Neural progenitor cell (in vitro differentiated cells): ENCODE measurements around the gene SNX25.

Experiments
- EZH2 ChIP-seq: fragments of 200-600 bp; sonication (generic); IDR thresholded peaks from 2 replicates; pipeline ENCODE4 v1.6.1; 2017; ENCODE audit warnings: antibody characterized with exemption, mild to moderate bottlenecking, moderate library complexity
- EZH2phosphoT487 ChIP-seq: fragments of 200-600 bp; sonication (generic); IDR thresholded peaks from 2 replicates; pipeline ENCODE4 v1.6.1; 2017; ENCODE audit warnings: antibody characterized with exemption
- TF ChIP-seq, protein P1 (sequence below): fragments of 200-600 bp; sonication (generic); IDR thresholded peaks from 2 replicates; pipeline ENCODE4 v1.5.1; 2017; ENCODE audit warnings: antibody characterized with exemption, mild to moderate bottlenecking

DNA sequence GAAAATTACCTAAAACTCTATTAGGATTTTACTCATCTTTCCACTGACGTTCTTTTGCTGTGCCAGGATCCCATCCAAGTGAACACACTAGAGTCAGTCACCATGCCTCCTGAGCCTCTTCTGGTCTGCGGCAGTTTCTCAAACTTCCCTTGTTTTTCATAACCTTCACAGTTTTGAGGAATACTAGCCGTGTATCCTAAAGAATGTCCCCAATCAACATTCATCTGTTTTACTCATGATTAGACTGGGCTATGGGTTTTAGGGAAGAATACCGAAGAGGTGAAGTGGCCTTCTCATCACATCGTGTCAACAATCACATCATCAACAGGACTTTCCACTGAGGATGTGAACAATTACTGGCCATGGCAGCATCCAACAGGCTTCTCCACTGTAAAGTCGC is 181.5 kb downstream of the SNX25 start:
- TF ChIP-seq EZH2 (no peak), EZH2phosphoT487 (no peak)
- TF ChIP-seq, protein P1, sequence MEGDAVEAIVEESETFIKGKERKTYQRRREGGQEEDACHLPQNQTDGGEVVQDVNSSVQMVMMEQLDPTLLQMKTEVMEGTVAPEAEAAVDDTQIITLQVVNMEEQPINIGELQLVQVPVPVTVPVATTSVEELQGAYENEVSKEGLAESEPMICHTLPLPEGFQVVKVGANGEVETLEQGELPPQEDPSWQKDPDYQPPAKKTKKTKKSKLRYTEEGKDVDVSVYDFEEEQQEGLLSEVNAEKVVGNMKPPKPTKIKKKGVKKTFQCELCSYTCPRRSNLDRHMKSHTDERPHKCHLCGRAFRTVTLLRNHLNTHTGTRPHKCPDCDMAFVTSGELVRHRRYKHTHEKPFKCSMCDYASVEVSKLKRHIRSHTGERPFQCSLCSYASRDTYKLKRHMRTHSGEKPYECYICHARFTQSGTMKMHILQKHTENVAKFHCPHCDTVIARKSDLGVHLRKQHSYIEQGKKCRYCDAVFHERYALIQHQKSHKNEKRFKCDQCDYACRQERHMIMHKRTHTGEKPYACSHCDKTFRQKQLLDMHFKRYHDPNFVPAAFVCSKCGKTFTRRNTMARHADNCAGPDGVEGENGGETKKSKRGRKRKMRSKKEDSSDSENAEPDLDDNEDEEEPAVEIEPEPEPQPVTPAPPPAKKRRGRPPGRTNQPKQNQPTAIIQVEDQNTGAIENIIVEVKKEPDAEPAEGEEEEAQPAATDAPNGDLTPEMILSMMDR: no peak
